Tibial artery (tissue), 4 donors: Measurements from ENCODE around the gene CCL4.

ENCODE experiments used
- DNase-seq, 2 donors: peaks; one replicate each; pipeline ENCODE4 v3.0.0-alpha.2; 2019
- H3K27ac ChIP-seq, 2 donors: fragments of 200-600 bp; sonication (generic) in 1 of 2; 1 replicate in 1 of 2; 2 replicates in 1 of 2; pipeline ENCODE4 v1.5.1; 2018 to 2019; ENCODE audit warnings: mild to moderate bottlenecking in 1 of 2
- H3K27me3 ChIP-seq, 2 donors: fragments of 200-600 bp; sonication (generic) in 1 of 2; one replicate each; pipeline versions ENCODE4 v1.5.1 to v1.6.0; 2016 to 2019
- H3K36me3 ChIP-seq, 3 donors: fragments of 200-600 bp; sonication (generic) in 2 of 3; one replicate each; pipeline ENCODE4 v1.5.1; 2016 to 2019; ENCODE audit warnings: mild to moderate bottlenecking in 2 of 3
- H3K4me1 ChIP-seq, 4 donors: fragments of 200-600 bp; sonication (generic) in 2 of 4; 1 replicate in 3 of 4; 2 replicates in 1 of 4; pipeline ENCODE4 v1.5.1; 2016 to 2019
- H3K4me3 ChIP-seq, 2 donors: fragments of 200-600 bp; sonication (generic) in 1 of 2; 1 replicate in 1 of 2; 2 replicates in 1 of 2; pipeline ENCODE4 v1.5.1; 2018 to 2019; ENCODE audit warnings: mild to moderate bottlenecking in 2 of 2
- H3K9me3 ChIP-seq, 3 donors: fragments of 200-600 bp; sonication (generic) in 1 of 3; one replicate each; pipeline ENCODE4 v1.5.1; 2016 to 2019
- CTCF ChIP-seq, 2 experiments: fragments of 200-600 bp in 1 of 2; fragments of 450-650 bp in 1 of 2; IDR thresholded peaks; one replicate each; pipeline ENCODE4 v1.5.1; 2017 to 2019; ENCODE audit warnings: antibody characterized with exemption in 2 of 2, mild to moderate bottlenecking in 1 of 2, moderate library complexity in 1 of 2
- intact Hi-C: fragments of 100-400 bp; cut with DNase I; formaldehyde crosslinking; loops from one replicate; pipeline ENCODE4 v1.15.0; 2023; ENCODE audit warnings: low total_unique reads

Gene CCL4

GRCh38 chr17:36142235-36142634 lies 38.6 kb downstream of the CCL4 start:
- Histone ChIP-seq H3K4me1 (no peaks in the 10 kb centered on the region), H3K36me3 (no peaks in the 10 kb centered on the region), H3K27me3 (peaks cover 0 to 8% of the 10 kb centered on the region in 2 donors), H3K27ac (no peak overlapping the region), H3K4me3 (no peak overlapping the region), H3K9me3 (no peaks in the 10 kb centered on the region)
- DNase-seq, result no peak
- no peak for TF ChIP-seq CTCF (IDR thresholded peaks at IDR 0.05)
- intact Hi-C loops, result loop anchor here (10.0 kb wide), 1 partner anchor 177 kb away; no protein-coding TSS in a partner anchor

- TF ChIP-seq CTCF (IDR thresholded peaks at IDR 0.05), result no peak
- H3K9me3 ChIP-seq, result no peaks in the 10 kb centered on the region
- H3K27ac ChIP-seq, result no peak overlapping the region
- H3K36me3 ChIP-seq, result no peaks in the 10 kb centered on the region
- no peak overlapping the region for H3K4me3 ChIP-seq
- peaks cover 0 to 6% of the 10 kb centered on the region in 2 donors for H3K27me3 ChIP-seq
- intact Hi-C loops, result loop anchor here (10.0 kb wide), 1 partner anchor 178 kb away; no protein-coding TSS in a partner anchor
- no peak for DNase-seq
- no peaks in the 10 kb centered on the region for H3K4me1 ChIP-seq
Observed at GRCh38 chr17:36142806-36143205, 39.2 kb downstream of the CCL4 start.

GRCh38 chr17:36144014-36144413 lies 40.4 kb downstream of the CCL4 start:
- no peak for DNase-seq
- Histone ChIP-seq H3K27me3 (no peaks in the 10 kb centered on the region), H3K27ac (no peak overlapping the region), H3K9me3 (no peaks in the 10 kb centered on the region), H3K4me3 (no peak overlapping the region), H3K36me3 (no peaks in the 10 kb centered on the region), H3K4me1 (peaks cover 0 to 3% (median 2%) of the 10 kb centered on the region in 4 donors)
- intact Hi-C loops, result loop anchor here (10.0 kb wide), 1 partner anchor 179 kb away; no protein-coding TSS in a partner anchor
- TF ChIP-seq CTCF (IDR thresholded peaks at IDR 0.05), result no peak

- H3K27ac ChIP-seq, result no peak overlapping the region
- H3K9me3 ChIP-seq, result no peaks in the 10 kb centered on the region
- H3K4me3 ChIP-seq, result no peak overlapping the region
- TF ChIP-seq CTCF (IDR thresholded peaks at IDR 0.05), result no peak
- intact Hi-C loops, result loop anchor here (10.0 kb wide), 1 partner anchor 180 kb away; no protein-coding TSS in a partner anchor
- no peaks in the 10 kb centered on the region for H3K36me3 ChIP-seq
- H3K27me3 ChIP-seq, result no peaks in the 10 kb centered on the region
- peaks cover 0 to 14% (median 10%) of the 10 kb centered on the region in 4 donors for H3K4me1 ChIP-seq
- DNase-seq, result no peak
Observed at GRCh38 chr17:36144981-36145729, 41.5 kb downstream of the CCL4 start.

- TF ChIP-seq CTCF (IDR thresholded peaks at IDR 0.05), result no peak
- DNase-seq, result no peak
- no peak overlapping the region for H3K4me3 ChIP-seq
- H3K27me3 ChIP-seq, result peaks cover 0 to under 1% of the 10 kb centered on the region in 2 donors
- H3K4me1 ChIP-seq, result peaks cover 0 to 14% (median 10%) of the 10 kb centered on the region in 4 donors
- intact Hi-C loops, result loop anchor here (10.0 kb wide), 1 partner anchor 183 kb away; no protein-coding TSS in a partner anchor
- H3K9me3 ChIP-seq, result no peaks in the 10 kb centered on the region
- H3K27ac ChIP-seq, result no peak overlapping the region
- H3K36me3 ChIP-seq, result no peaks in the 10 kb centered on the region
Observed at GRCh38 chr17:36147601-36148000, 44.0 kb downstream of the CCL4 start.
